ENCODE results near the gene FAM184B. TPM values are rescaled to one million over a fixed set of nuclear protein-coding genes. Genes with fewer than 3 reads are reported as not detected.
"Not testable (repeated sequence)": the region's sequence is repeated elsewhere in the genome, so short reads cannot be mapped to it uniquely, and the experiment has no call there.

The FAM184B gene
- polyA plus RNA-seq, 1 donor: 0.04 TPM

DNA sequence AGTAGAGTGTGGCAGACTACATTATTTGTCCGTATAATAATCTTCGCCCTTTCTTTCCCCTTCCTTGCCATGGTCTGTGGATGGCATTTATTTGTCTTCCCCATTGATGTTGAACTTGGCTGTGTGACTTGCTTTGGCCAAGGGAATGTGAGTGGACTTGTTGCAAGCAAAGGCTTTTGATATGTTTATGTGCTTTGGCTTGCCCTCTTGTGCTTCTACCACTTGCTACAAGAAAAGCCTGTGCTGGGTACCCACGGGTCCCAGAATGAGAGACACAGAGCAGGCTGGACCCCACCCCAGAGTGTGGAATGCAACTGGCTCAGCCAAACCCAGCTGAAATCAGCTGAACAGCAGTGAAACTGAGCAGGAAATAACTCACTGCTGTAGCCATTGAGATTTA lies 63.0 kb downstream of the FAM184B start:
- no CpG with 5 or more reads among the region's 3 CpGs for WGBS (ENCODE audit: insufficient coverage, low lambda C conversion rate)
- DNase-seq: no peak
- Histone ChIP-seq H3K4me1 (ENCODE audit: control insufficient read depth, insufficient read depth, low read length) (no peaks in the 10 kb centered on the region), H3K36me3 (ENCODE audit: control insufficient read depth, insufficient read depth, low read length) (no peaks in the 10 kb centered on the region), H3K27ac (ENCODE audit: low read length) (no peak overlapping the region), H3K4me3 (ENCODE audit: low read length) (no peak overlapping the region), H3K9me3 (ENCODE audit: control insufficient read depth, low read depth, low read length) (no peaks in the 10 kb centered on the region), H3K27me3 (ENCODE audit: control insufficient read depth, insufficient read depth, low read length) (peaks cover 2% of the 10 kb centered on the region)

DNA sequence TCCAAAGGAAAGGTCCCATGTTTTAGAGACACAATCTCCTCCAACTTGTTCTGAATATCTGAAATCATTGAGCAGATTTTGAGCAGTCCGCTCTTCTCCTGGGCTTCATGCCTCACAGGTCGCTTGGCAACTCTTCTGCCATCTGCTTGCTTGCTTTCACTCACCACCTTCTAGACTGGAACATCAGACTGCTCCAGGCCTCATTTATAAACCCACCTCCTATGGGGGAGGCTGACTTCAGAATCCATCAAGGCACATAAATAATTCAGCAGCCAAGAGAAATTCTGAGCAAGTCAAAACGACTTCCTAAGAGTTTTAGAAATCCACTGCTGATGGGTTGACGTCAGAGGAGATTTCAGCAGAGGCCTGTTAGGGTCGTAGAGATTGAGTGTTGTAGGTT lies 64.1 kb downstream of the FAM184B start:
- no peak overlapping the region for H3K4me3 ChIP-seq (ENCODE audit: low read length)
- no peak for DNase-seq
- H3K27ac ChIP-seq (ENCODE audit: low read length): no peak overlapping the region
- H3K36me3 ChIP-seq (ENCODE audit: control insufficient read depth, insufficient read depth, low read length): no peaks in the 10 kb centered on the region
- WGBS (ENCODE audit: insufficient coverage, low lambda C conversion rate): 94% methylated on average over 2 of the region's 5 CpGs
- no peaks in the 10 kb centered on the region for H3K4me1 ChIP-seq (ENCODE audit: control insufficient read depth, insufficient read depth, low read length)
- peaks cover 2% of the 10 kb centered on the region for H3K27me3 ChIP-seq (ENCODE audit: control insufficient read depth, insufficient read depth, low read length)
- H3K9me3 ChIP-seq (ENCODE audit: control insufficient read depth, low read depth, low read length): no peaks in the 10 kb centered on the region

GRCh38 chr4:17715511-17715910 lies 65.9 kb downstream of the FAM184B start:
- DNase-seq: no peak
- Histone ChIP-seq H3K4me3 (ENCODE audit: low read length) (no peak overlapping the region), H3K36me3 (ENCODE audit: control insufficient read depth, insufficient read depth, low read length) (no peaks in the 10 kb centered on the region), H3K9me3 (ENCODE audit: control insufficient read depth, low read depth, low read length) (no peaks in the 10 kb centered on the region), H3K27ac (ENCODE audit: low read length) (no peak overlapping the region), H3K4me1 (ENCODE audit: control insufficient read depth, insufficient read depth, low read length) (no peaks in the 10 kb centered on the region), H3K27me3 (ENCODE audit: control insufficient read depth, insufficient read depth, low read length) (peaks cover 2% of the 10 kb centered on the region)
- WGBS (ENCODE audit: insufficient coverage, low lambda C conversion rate): 94% methylated on average over 2 of the region's 2 CpGs

DNA sequence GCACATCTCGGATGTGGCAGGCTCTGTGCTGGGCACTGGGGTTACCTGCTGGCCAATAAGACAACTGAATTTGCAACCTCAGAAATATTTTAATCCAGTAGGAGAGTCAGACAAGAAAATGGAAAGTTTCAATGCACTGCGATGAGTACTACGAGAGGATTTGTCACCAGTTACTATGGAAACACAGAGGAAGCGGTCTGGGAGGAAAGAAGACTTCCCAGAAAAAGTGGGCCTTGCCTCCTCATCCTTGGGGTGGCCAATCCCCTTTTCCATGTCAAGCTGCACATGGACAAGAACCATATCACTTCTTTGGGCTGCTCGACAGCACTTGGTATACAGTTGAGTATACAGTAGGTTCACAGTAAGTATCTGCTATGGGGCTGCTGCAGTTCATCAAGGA lies 67.6 kb downstream of the FAM184B start:
- no CpG with 5 or more reads among the region's 5 CpGs for WGBS (ENCODE audit: insufficient coverage, low lambda C conversion rate)
- Histone ChIP-seq H3K27ac (ENCODE audit: low read length) (no peak overlapping the region), H3K36me3 (ENCODE audit: control insufficient read depth, insufficient read depth, low read length) (no peaks in the 10 kb centered on the region), H3K4me3 (ENCODE audit: low read length) (no peak overlapping the region), H3K27me3 (ENCODE audit: control insufficient read depth, insufficient read depth, low read length) (peaks cover 11% of the 10 kb centered on the region), H3K9me3 (ENCODE audit: control insufficient read depth, low read depth, low read length) (no peaks in the 10 kb centered on the region), H3K4me1 (ENCODE audit: control insufficient read depth, insufficient read depth, low read length) (no peaks in the 10 kb centered on the region)
- DNase-seq: no peak

- Histone ChIP-seq H3K4me3 (ENCODE audit: low read length) (no peak overlapping the region), H3K9me3 (ENCODE audit: control insufficient read depth, low read depth, low read length) (no peaks in the 10 kb centered on the region), H3K4me1 (ENCODE audit: control insufficient read depth, insufficient read depth, low read length) (no peaks in the 10 kb centered on the region), H3K27me3 (ENCODE audit: control insufficient read depth, insufficient read depth, low read length) (peaks cover 10% of the 10 kb centered on the region), H3K27ac (ENCODE audit: low read length) (no peak overlapping the region), H3K36me3 (ENCODE audit: control insufficient read depth, insufficient read depth, low read length) (no peaks in the 10 kb centered on the region)
- WGBS (ENCODE audit: insufficient coverage, low lambda C conversion rate): 33% methylated on average over 1 of the region's 5 CpGs
- no peak for DNase-seq
These were observed 69.3 kb downstream of the FAM184B start for GRCh38 chr4:17712166-17712565.

DNA sequence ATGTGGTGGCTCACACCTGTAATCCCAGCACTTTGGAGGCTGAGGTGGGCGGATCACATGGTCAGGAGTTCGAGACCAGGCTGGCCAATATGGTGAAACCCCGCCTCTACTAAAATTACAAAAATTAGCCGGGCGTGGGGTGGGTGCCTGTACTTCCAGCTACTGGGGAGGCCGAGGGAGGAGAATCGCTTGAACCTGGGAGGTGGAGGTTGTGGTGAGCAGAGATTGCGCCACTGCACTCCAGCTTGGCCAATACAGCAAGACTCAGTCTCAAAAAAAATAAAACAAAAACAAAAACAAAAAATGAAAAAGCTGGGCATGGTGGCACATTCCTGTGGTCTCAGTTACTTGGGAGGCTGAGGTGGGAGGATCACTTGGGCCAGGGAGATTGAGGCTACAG lies 70.2 kb downstream of the FAM184B start:
- 100% methylated on average over 1 of the region's 8 CpGs for WGBS (ENCODE audit: insufficient coverage, low lambda C conversion rate)
- not testable (repeated sequence) for H3K4me3 ChIP-seq (ENCODE audit: low read length); H3K9me3 ChIP-seq (ENCODE audit: control insufficient read depth, low read depth, low read length); H3K36me3 ChIP-seq (ENCODE audit: control insufficient read depth, insufficient read depth, low read length); H3K27ac ChIP-seq (ENCODE audit: low read length); H3K4me1 ChIP-seq (ENCODE audit: control insufficient read depth, insufficient read depth, low read length); DNase-seq
- peaks cover 10% of the 10 kb centered on the region for H3K27me3 ChIP-seq (ENCODE audit: control insufficient read depth, insufficient read depth, low read length)

DNA sequence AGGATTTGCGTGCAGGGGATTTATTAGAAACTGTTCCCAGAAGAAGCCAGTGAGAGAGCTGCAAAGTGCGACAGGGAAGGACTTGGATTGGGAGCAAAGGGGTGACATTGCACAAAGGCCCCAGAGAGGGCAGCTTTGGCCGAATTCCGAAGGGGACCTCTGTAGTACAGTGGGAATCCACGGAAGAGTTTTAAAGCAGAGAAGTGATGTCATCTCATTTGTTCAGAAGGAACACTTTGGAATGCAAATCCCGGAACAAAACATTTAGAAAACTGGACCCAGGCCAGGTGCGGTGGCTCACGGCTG lies 71.7 kb downstream of the FAM184B start:
- Histone ChIP-seq H3K4me3 (ENCODE audit: low read length) (no peak overlapping the region), H3K27me3 (ENCODE audit: control insufficient read depth, insufficient read depth, low read length) (peaks cover 10% of the 10 kb centered on the region)
- WGBS (ENCODE audit: insufficient coverage, low lambda C conversion rate): no CpG with 5 or more reads among the region's 8 CpGs

DNA sequence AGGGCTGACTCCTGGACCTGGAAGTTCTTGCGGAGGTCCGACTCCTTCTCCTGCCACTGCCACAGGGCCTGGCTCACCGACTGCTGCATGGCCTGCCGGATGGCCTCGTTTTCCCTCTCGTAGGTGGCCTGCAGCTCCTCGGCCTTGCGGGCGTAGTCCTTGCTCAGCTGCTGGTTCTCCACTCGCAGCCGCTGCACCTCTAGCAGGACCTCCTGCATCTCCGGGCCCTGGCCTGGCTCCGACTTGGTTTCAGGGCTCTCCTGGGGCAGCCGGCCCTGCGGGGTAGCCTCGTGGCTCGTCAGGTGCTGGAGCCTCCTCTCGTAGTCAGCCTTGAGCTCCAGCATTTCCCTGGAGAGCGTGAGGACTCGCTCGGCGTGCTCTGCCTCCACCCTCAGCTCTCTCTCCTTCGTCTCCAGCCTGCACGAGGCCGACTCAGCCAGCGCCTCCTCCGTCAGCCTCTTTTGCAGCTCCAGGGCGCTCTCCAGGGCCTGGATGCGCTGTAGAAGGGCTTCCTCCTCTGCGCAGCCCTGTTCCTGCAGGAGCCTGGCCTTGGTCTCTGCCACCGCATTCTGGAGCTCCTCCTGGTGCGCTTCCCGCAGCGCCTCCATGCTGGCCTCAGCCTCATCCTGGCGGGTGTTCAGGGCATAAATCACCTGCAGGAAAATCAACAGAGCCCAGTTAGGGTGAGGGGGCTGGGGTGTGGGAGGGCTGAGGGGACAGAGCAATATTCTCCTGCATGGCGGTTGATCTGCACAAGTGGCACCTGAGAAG lies 72.2 kb downstream of the FAM184B start:
- H3K27me3 ChIP-seq (ENCODE audit: control insufficient read depth, insufficient read depth, low read length): peaks cover 10% of the 10 kb centered on the region
- H3K9me3 ChIP-seq (ENCODE audit: control insufficient read depth, low read depth, low read length): no peaks in the 10 kb centered on the region
- no peak overlapping the region for H3K4me3 ChIP-seq (ENCODE audit: low read length)
- no peak for DNase-seq
- no peaks in the 10 kb centered on the region for H3K36me3 ChIP-seq (ENCODE audit: control insufficient read depth, insufficient read depth, low read length)
- no peak overlapping the region for H3K27ac ChIP-seq (ENCODE audit: low read length)
- H3K4me1 ChIP-seq (ENCODE audit: control insufficient read depth, insufficient read depth, low read length): no peaks in the 10 kb centered on the region
- WGBS (ENCODE audit: insufficient coverage, low lambda C conversion rate): 83% methylated on average over 1 of the region's 36 CpGs

More for the DNA sequence above, 71.7 kb downstream of the FAM184B start:
- no peaks in the 10 kb centered on the region for H3K36me3 ChIP-seq (ENCODE audit: control insufficient read depth, insufficient read depth, low read length)
- H3K27ac ChIP-seq (ENCODE audit: low read length): no peak overlapping the region
- no peaks in the 10 kb centered on the region for H3K9me3 ChIP-seq (ENCODE audit: control insufficient read depth, low read depth, low read length)
- no peaks in the 10 kb centered on the region for H3K4me1 ChIP-seq (ENCODE audit: control insufficient read depth, insufficient read depth, low read length)
- DNase-seq: no peak

- H3K27ac ChIP-seq (ENCODE audit: low read length): no peak overlapping the region
- H3K36me3 ChIP-seq (ENCODE audit: control insufficient read depth, insufficient read depth, low read length): no peaks in the 10 kb centered on the region
- H3K4me1 ChIP-seq (ENCODE audit: control insufficient read depth, insufficient read depth, low read length): no peaks in the 10 kb centered on the region
- H3K27me3 ChIP-seq (ENCODE audit: control insufficient read depth, insufficient read depth, low read length): peaks cover 10% of the 10 kb centered on the region
- no peaks in the 10 kb centered on the region for H3K9me3 ChIP-seq (ENCODE audit: control insufficient read depth, low read depth, low read length)
- no peak for DNase-seq
- no CpG with 5 or more reads among the region's 2 CpGs for WGBS (ENCODE audit: insufficient coverage, low lambda C conversion rate)
- H3K4me3 ChIP-seq (ENCODE audit: low read length): no peak overlapping the region
These were observed 73.8 kb downstream of the FAM184B start for GRCh38 chr4:17707671-17708070.

- no CpG with 5 or more reads among the region's 2 CpGs for WGBS (ENCODE audit: insufficient coverage, low lambda C conversion rate)
- no peak for DNase-seq
These were observed 76.3 kb downstream of the FAM184B start for GRCh38 chr4:17705107-17705506.

GRCh38 chr4:17704020-17704650 lies 77.3 kb downstream of the FAM184B start:
- 92% methylated on average over 2 of the region's 6 CpGs for WGBS (ENCODE audit: insufficient coverage, low lambda C conversion rate)
- Histone ChIP-seq H3K27ac (ENCODE audit: low read length) (no peak overlapping the region), H3K4me1 (ENCODE audit: control insufficient read depth, insufficient read depth, low read length) (peaks cover 4% of the 10 kb centered on the region), H3K4me3 (ENCODE audit: low read length) (no peak overlapping the region), H3K27me3 (ENCODE audit: control insufficient read depth, insufficient read depth, low read length) (peaks cover 4% of the 10 kb centered on the region), H3K36me3 (ENCODE audit: control insufficient read depth, insufficient read depth, low read length) (no peaks in the 10 kb centered on the region), H3K9me3 (ENCODE audit: control insufficient read depth, low read depth, low read length) (peaks cover 4% of the 10 kb centered on the region)
- DNase-seq: peak in 1 of 2 donors; percentile 9

More at GRCh38 chr4:17705107-17705506, 76.3 kb downstream of the FAM184B start:
- H3K9me3 ChIP-seq (ENCODE audit: control insufficient read depth, low read depth, low read length): peaks cover under 1% of the 10 kb centered on the region
- H3K4me3 ChIP-seq (ENCODE audit: low read length): no peak overlapping the region
- H3K4me1 ChIP-seq (ENCODE audit: control insufficient read depth, insufficient read depth, low read length): peaks cover 4% of the 10 kb centered on the region
- peaks cover 10% of the 10 kb centered on the region for H3K27me3 ChIP-seq (ENCODE audit: control insufficient read depth, insufficient read depth, low read length)
- no peak overlapping the region for H3K27ac ChIP-seq (ENCODE audit: low read length)
- H3K36me3 ChIP-seq (ENCODE audit: control insufficient read depth, insufficient read depth, low read length): no peaks in the 10 kb centered on the region
